COR-L47 (cell line): ENCODE measurements around the gene PHF19.

Source experiments
- DNase-seq: peaks from one replicate; lab custom pipeline; 2025; lab: John Stamatoyannopoulos, UW

PHF19 gene

GRCh38 chr9:120873512-120873911 is 3.5 kb downstream of the PHF19 start:
- DNase-seq, result no peak

DNA sequence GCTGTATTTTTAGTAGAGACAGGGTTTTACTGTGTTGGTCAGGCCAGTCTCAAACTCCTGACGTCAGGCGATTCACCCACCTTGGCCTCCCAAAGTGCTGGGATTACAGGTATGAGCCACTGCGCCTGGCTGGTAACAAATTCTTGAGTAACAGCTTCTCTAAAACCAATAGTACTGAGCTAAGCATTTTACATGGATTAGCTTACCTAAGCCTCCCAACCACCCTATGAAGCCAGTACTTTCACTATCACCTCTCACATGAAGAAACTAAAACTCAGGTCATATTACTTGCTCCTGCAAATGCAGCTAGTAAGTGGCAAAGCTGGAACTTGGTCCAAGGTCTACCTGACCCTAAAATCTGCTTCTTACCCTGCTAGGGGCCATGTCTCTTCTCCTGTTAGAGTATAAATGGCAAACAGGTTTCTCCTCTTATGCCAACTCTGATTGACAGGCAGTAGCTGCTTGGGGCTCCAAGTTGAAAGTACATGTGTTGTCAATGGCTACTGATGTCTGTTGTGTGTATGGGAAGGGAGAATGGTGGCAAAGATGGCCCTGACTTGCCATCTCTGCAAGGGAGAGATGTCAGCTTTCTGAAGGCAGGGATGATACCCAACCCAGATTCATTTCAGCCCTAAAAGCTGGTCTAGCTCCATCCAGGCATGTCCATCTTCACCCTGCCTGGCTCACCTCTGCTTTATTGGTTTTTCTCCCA is 4.0 kb downstream of the PHF19 start:
- no peak for DNase-seq

DNA sequence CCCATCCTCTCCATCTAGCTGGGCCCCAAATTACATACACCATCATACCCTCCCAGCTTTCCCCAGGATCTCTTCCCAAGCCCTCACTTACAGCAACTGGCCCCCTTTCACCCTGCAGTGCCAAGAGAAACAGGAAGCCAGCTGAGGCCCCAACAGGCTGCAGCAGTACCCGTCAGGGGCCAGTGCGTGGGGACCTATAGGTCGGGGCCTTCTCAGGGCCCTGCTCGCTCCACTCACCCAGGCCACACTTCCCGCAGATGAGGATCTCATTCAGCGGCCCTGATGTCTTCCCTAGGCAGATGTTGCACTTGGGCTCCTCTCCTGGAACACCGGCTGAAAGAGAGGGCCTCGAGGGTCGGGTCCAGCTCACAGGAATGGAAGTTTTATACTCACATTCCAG is 6.8 kb downstream of the PHF19 start:
- no peak for DNase-seq

- no peak for DNase-seq
Observed at GRCh38 chr9:120869726-120870125, 7.3 kb downstream of the PHF19 start.

GRCh38 chr9:120869360-120869687 is 7.7 kb downstream of the PHF19 start:
- no peak for DNase-seq

DNA sequence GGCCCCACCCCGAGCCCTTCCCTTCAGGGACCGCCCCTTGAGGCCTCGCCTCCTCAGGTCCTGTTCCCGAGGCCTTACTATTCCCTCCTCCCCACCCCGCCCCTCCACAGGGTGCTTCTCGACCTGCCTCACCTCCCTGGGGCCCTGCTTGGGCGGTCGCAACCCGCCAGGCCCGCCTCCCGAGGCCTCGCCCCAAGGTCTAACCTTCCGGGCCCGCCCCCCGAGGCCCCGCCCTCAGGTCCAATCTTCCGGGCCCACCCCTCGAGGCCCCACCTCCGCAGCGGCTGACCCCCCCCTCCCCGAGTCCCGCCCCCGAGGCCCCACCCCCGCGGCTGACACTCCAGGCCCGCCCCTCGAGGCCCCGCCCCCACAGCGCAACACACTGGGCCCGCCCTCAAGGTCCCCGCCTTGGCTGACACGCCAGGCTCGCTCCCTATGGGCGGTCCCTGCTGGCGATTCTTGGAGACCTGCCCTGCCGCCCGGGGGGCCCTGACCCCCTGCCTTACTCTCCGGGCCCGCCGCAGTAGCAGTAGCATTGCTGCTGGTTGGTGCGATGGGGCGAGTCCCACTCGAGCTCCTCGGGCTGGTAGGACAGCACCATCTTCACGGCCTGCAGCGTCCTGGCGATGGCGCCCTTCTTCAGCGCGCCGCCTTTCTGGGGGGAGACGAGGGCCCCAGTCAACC is 8.2 kb downstream of the PHF19 start:
- DNase-seq, result peak; percentile 14

DNA sequence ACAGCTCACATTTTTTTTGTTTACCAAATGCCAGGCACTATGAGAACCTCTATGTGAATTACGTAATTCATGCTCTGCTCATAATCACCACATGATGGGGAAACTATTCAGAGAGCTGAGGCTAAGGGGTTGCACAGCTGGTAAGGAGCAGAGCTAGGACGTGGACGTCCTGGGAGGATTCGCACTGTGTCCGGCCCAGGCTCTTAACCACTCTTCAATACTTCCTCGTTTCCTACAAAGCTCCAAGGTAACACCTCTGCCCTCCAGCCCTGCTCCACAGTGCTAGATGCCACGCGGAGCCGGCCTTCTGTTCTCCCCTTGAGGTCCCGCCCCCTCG is 8.7 kb downstream of the PHF19 start:
- no peak for DNase-seq

GRCh38 chr9:120867676-120868338 is 9.2 kb downstream of the PHF19 start:
- no peak for DNase-seq

DNA sequence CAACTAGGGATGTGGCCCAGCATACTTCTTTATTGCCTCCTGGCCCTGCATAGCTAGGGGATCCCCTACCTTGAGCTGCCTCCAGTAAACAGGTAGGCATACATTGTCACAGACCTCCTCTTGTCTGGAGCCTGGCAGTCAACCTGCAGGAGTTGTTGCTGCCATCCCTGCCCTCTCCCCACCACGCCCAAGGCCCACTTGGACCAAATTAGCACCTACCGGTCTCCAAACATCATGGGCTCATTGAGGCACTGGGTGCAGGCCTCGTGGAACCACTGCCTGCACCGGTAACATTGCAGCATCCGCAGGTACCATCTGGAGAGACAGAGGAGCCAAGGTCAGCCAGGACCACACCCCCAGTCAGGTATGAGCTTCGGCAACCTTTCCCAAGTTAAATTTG is 10.3 kb downstream of the PHF19 start:
- no peak for DNase-seq

DNA sequence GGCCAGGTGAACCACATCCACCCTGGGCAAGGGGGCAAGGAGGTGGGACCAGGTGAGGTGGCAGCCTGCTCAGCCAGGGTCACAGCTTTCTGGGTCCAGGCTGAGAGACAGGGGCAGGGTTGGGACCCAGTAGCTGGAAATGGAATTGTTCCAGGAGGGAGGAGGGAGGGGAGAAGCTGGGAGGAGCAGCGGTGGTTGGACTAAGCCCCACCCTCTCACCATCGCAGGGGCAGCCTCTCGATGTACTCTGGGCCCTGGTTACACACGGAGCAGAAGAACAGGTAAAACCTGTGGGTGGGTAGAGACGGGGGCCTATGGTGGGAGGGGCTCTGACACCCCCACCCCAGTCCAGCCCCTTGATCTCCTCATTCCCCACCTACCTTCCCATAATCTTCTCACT is 11.2 kb downstream of the PHF19 start:
- no peak for DNase-seq

GRCh38 chr9:120865176-120865575 is 11.8 kb downstream of the PHF19 start:
- DNase-seq, result no peak

DNA sequence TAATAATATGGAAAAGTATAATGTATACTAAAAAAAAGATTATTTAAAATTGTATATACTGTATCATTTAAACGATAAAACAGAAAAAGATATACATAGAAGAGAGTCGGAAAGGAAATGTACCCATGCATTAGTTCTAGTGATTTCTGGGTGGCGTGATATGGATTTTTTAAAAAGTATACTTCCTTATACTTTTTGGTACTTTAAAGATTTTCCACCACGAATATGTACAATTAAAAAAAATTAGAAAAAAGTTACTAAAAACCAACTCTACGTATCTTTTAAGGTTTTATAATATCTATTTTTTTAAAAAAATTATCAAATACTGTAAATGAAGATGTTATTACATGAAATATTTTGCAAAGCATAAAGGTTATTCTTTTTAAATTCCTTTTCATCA is 12.3 kb downstream of the PHF19 start:
- DNase-seq, result no peak

DNA sequence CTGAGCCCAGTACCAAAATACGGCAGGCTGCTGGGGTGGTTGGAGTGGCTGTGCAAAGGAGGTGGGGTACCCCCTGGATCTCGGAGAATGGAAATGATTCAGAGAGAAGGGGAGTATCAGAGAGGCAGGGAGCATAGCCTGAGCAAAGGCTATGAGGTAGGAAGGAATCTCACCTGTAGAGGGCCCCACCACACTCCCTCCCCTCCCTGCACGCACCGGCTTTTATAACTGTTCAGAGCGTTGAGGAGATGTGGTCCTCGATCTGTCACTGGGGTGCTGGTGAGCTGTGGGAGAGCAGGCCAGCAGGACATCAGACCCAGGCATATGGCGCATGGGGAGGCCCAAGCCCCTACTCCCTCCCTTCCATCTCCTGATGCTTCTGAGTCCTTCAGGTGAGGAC is 13.2 kb downstream of the PHF19 start:
- no peak for DNase-seq

GRCh38 chr9:120862452-120862851 is 14.5 kb downstream of the PHF19 start:
- DNase-seq, result no peak

DNA sequence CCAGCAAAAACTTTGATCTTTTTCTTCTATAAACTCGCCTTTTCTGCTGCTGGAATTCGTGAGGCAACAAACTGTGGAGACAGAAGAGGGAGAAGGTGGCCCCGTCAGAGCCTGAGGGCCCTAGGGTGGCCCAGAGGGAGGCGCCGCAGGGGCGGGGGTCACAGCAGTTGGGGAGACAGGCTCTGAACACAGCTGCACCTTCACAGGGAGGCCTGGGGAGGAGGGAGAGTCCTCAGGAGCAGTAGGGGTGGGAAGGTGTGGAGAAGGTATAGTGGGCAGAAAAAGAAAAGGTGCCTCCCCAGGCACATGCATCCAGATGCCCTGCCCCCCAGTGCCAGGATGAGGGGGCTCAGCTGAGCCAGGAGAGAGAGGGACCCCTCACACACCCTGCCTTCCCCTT is 15.1 kb downstream of the PHF19 start:
- DNase-seq, result no peak

- no peak for DNase-seq
Observed at GRCh38 chr9:120860083-120860482, 16.9 kb downstream of the PHF19 start.

GRCh38 chr9:120859361-120859760 is 17.6 kb downstream of the PHF19 start:
- no peak for DNase-seq

- no peak for DNase-seq
Observed at GRCh38 chr9:120857902-120858301, 19.1 kb downstream of the PHF19 start.

DNA sequence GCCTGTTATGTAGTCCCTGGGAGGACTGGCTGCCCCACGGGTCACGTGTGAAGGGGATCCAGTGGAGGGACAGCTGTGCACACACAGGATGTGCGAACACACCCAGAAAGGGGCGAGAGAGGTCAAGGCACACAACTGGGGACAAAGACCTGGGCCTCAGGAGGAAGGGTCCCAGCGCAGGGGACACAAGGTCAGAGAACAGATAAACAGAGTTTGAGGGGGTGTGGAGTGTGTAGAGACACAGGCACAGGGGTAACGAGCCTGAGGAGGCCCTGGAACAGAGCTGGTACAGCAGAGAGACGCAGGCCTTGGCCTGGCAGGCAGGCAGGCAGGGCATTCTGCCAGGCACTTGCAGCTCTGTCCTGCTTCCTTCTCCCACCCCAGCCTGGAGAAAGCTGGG is 19.5 kb downstream of the PHF19 start:
- no peak for DNase-seq

- peak; percentile 32 for DNase-seq
Observed at GRCh38 chr9:120856700-120857099, 20.3 kb downstream of the PHF19 start.

DNA sequence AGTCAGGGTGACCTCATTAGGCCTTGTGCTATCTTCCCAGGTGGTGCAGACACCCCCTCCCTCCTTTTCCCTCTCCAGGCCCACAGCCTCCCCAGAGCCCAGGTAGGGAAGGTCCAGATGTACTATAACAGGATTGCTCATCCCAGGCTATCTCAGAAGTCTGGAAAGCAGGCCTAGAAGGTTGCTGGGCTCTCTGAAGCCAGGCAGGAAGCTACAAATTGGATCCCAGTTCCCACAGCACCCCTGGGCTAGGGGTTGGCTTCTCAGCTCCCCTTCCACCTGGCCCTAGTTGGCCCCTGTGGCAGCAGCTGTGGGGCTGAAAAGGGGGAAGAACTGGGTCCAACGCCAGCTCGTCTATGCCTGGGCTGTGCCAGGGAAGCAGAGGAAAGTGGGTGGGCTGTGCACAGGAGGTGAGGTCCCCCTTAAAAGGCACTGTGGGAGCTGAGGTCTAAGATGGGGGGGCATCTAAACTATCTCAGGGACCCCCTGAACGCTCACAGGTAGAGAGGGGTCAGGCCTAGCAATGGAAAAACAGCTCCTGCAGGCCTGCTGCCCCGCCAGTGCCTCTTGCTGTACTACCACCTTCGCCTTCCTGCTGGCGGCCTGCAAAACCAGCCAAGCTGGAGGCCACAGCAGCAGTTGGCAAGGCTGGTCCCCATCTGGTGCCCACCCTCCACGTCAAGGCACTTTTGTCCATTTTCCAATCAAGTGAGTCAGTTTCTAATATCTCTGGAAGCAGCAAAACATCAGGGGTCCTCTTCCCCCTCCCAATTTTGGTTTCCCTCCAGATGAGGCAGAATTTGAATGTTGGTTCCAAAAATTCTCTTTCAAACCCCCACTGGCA is 20.9 kb downstream of the PHF19 start:
- no peak for DNase-seq

GRCh38 chr9:120854596-120855327 is 22.2 kb downstream of the PHF19 start:
- no peak for DNase-seq
